Left kidney (tissue), 2 donors: Measurements from ENCODE around the gene XPNPEP3. TPM values are rescaled to one million over a fixed set of nuclear protein-coding genes. Genes with fewer than 3 reads are reported as not detected.

ENCODE experiments used
- DNase-seq: peaks from one replicate; pipeline ENCODE4 v3.0.0-alpha.2; 2013
- polyA plus RNA-seq: library from polyadenylated mRNA; unstranded; fragments of 120-200 nt; gene quantifications from one replicate; pipeline ENCODE4 v1.2.1, GENCODE V29; 2013; ENCODE audit not compliant: insufficient read length

XPNPEP3 gene
- polyA plus RNA-seq, 1 donor, result 19.2 TPM

GRCh38 chr22:40922484-40923303, 65.7 kb downstream of the XPNPEP3 start:
- peak; percentile 72 for DNase-seq

- no peak for DNase-seq
These were observed 71.7 kb downstream of the XPNPEP3 start for GRCh38 chr22:40928657-40929056.

- no peak for DNase-seq
These were observed 75.4 kb downstream of the XPNPEP3 start for GRCh38 chr22:40932396-40932795.

GRCh38 chr22:40939202-40939601, 82.3 kb downstream of the XPNPEP3 start:
- no peak for DNase-seq

- DNase-seq, result peak; percentile 97
These were observed 94.2 kb downstream of the XPNPEP3 start, which contains the start of gene RBX1 for GRCh38 chr22:40950962-40951794. Gene RBX1, plus strand, starts transcription at chr22:40951378. Its CDS starts 21 bp downstream, at chr22:40951399.

GRCh38 chr22:40951795-40952605, 95.1 kb downstream of the XPNPEP3 start:
- DNase-seq, result no peak

- DNase-seq, result no peak
These were observed 96.5 kb downstream of the XPNPEP3 start for GRCh38 chr22:40953471-40953870.

GRCh38 chr22:40954113-40954512, 97.2 kb downstream of the XPNPEP3 start:
- DNase-seq, result no peak

- DNase-seq, result no peak
These were observed 98.6 kb downstream of the XPNPEP3 start for GRCh38 chr22:40955571-40955970.

- DNase-seq, result no peak
These were observed 100.7 kb downstream of the XPNPEP3 start for GRCh38 chr22:40957601-40958000.

GRCh38 chr22:40958299-40958698, 101.4 kb downstream of the XPNPEP3 start:
- DNase-seq, result no peak

GRCh38 chr22:40960145-40960544, 103.2 kb downstream of the XPNPEP3 start:
- DNase-seq, result no peak

- DNase-seq, result no peak
These were observed 109.2 kb downstream of the XPNPEP3 start for GRCh38 chr22:40965936-40966725.

GRCh38 chr22:40966726-40967085, 109.8 kb downstream of the XPNPEP3 start:
- no peak for DNase-seq

- DNase-seq, result no peak
These were observed 110.3 kb downstream of the XPNPEP3 start for GRCh38 chr22:40967111-40967760.

- DNase-seq, result no peak
These were observed 115.6 kb downstream of the XPNPEP3 start for GRCh38 chr22:40972587-40972986.

GRCh38 chr22:40973144-40973543, 116.2 kb downstream of the XPNPEP3 start:
- DNase-seq, result no peak

- DNase-seq, result no peak
These were observed 118.4 kb downstream of the XPNPEP3 start for GRCh38 chr22:40975366-40975765.

- no peak for DNase-seq
These were observed 120.1 kb downstream of the XPNPEP3 start for GRCh38 chr22:40976866-40977700.

- no peak for DNase-seq
These were observed 122.2 kb downstream of the XPNPEP3 start for GRCh38 chr22:40979198-40979597.
